Hepatocyte (in vitro differentiated cells): ENCODE data around the gene RNU6-9. TPM values are rescaled to one million over a fixed set of nuclear protein-coding genes. Genes with fewer than 3 reads are reported as not detected.
"Not testable (repeated sequence)": the region's sequence is repeated elsewhere in the genome, so short reads cannot be mapped to it uniquely, and the experiment has no call there.

Experiments
- DNase-seq: peaks from one replicate; pipeline ENCODE4 v3.0.0-alpha.2; 2016; ENCODE audit warnings: low spot score
- H2AFZ ChIP-seq: fragments of 200-600 bp; sonication (generic); 2 replicates; pipeline ENCODE4 v1.6.0; 2016; ENCODE audit warnings: antibody characterized with exemption, mild to moderate bottlenecking
- H3K27ac ChIP-seq: fragments of 200-600 bp; sonication (generic); 2 replicates; pipeline ENCODE4 v1.5.1; 2016; ENCODE audit warnings: mild to moderate bottlenecking
- H3K27me3 ChIP-seq: fragments of 200-600 bp; sonication (generic); 2 replicates; pipeline ENCODE4 v1.6.1; 2016
- H3K36me3 ChIP-seq: fragments of 200-600 bp; sonication (generic); replicated peaks from 2 replicates; pipeline ENCODE4 v1.5.1; 2016; ENCODE audit warnings: low read depth; ENCODE audit not compliant: insufficient read depth
- H3K4me1 ChIP-seq: fragments of 200-600 bp; sonication (generic); 2 replicates; pipeline ENCODE4 v1.5.1; 2016; ENCODE audit warnings: mild to moderate bottlenecking, moderate library complexity; ENCODE audit not compliant: insufficient read depth
- H3K4me2 ChIP-seq: fragments of 200-600 bp; sonication (generic); 2 replicates; pipeline ENCODE4 v1.6.0; 2016
- H3K4me3 ChIP-seq: fragments of 200-600 bp; sonication (generic); 2 replicates; pipeline ENCODE4 v1.5.1; 2016; ENCODE audit warnings: mild to moderate bottlenecking
- H3K79me2 ChIP-seq: fragments of 200-600 bp; sonication (generic); 2 replicates; pipeline ENCODE4 v1.6.0; 2017; ENCODE audit warnings: mild to moderate bottlenecking
- H3K9me2 ChIP-seq: fragments of 200-600 bp; sonication (generic); replicated peaks from 2 replicates; pipeline ENCODE4 v1.6.0; 2017; ENCODE audit warnings: mild to moderate bottlenecking; ENCODE audit not compliant: insufficient read depth
- H3K9me3 ChIP-seq: fragments of 200-600 bp; sonication (generic); 2 replicates; pipeline ENCODE4 v1.5.1; 2016; ENCODE audit warnings: low read depth, mild to moderate bottlenecking
- H4K20me1 ChIP-seq: fragments of 200-600 bp; sonication (generic); 2 replicates; pipeline ENCODE4 v1.6.0; 2016; ENCODE audit warnings: mild to moderate bottlenecking; ENCODE audit not compliant: insufficient read depth, poor library complexity, severe bottlenecking
- EZH2 ChIP-seq: fragments of 200-600 bp; sonication (generic); IDR thresholded peaks from 2 replicates; pipeline ENCODE4 v1.6.1; 2016; ENCODE audit warnings: antibody characterized with exemption, mild to moderate bottlenecking, borderline replicate concordance
- EZH2phosphoT487 ChIP-seq: fragments of 200-600 bp; sonication (generic); IDR thresholded peaks from one replicate; pipeline ENCODE4 v1.6.1; 2018; ENCODE audit warnings: antibody characterized with exemption, mild to moderate bottlenecking, low read depth, moderate library complexity; ENCODE audit not compliant: unreplicated experiment, severe bottlenecking
- WGBS: methylation state at CpG from one replicate; pipeline ENCODE4 v1.1.6; 2016; ENCODE audit warnings: low lambda C conversion rate; ENCODE audit errors: missing lambda C conversion rate; 5-methylcytosine and 5-hydroxymethylcytosine counted together
- polyA plus RNA-seq: library from polyadenylated mRNA; unstranded; fragments of >200 nt; fragmentation: Nextera tagmentation; extraction: Ambion mirVana; gene quantifications from 2 replicates; pipeline ENCODE4 v1.2.1, GENCODE V29; 2016
- total RNA-seq: library from RNA; depleted of rRNA; stranded (reverse); fragments of >200 nt; gene quantifications from 2 replicates; pipeline ENCODE4 v1.2.3, GENCODE V29; 2014
- TF ChIP-seq, protein P1 (sequence below): fragments of 200-600 bp; sonication (generic); IDR thresholded peaks from 2 replicates; pipeline ENCODE4 v1.5.1; 2016; ENCODE audit warnings: antibody characterized with exemption, mild to moderate bottlenecking; ENCODE audit not compliant: poor library complexity

The RNU6-9 gene
- total and polyA plus RNA-seq, 2 experiments from 2014 or later, result not detected

DNA sequence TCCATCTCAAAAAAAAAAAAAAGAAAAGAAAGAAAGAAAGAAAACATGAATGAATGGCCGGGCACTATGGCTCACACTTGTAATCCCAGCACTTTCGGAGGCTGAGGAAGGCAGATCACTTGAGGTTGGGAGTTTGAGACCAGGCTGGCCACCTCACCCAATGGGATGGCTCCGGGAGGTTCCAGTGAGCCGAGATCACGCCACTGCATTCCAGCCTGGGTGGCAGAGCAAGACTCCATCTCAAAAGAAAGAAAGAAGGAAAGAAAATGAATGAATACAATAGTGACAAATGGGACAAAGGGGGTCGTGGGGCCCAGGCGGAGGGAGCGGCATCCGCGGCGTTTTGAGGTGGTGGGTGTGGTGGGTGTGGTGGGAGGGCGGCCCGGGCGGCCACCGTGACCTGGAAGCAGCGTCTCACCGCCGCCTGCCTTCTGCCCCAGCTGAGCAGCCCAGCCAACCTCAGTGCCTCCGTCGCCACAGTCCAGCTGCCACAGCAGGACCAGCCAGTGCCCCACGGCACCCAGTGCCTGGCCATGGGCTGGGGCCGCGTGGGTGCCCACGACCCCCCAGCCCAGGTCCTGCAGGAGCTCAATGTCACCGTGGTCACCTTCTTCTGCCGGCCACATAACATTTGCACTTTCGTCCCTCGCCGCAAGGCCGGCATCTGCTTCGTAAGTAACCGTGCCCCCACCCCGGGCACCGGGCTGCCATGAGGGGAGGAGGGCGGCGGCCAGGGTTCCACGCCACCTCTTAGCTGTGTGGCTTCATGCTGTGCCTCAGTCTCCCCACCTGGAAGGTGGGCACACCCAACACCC is 47.4 kb upstream of the RNU6-9 start:
- Histone ChIP-seq H3K9me3 (no peaks in the 10 kb centered on the region), H3K9me2 (no peaks in the 10 kb centered on the region), H3K4me1 (peaks cover 10% of the 10 kb centered on the region), H3K36me3 (no peaks in the 10 kb centered on the region), H3K4me2 (no peak overlapping the region), H3K27ac (no peak overlapping the region), H3K4me3 (no peak overlapping the region), H3K27me3 (peaks cover 27% of the 10 kb centered on the region), H3K79me2 (no peaks in the 10 kb centered on the region), H4K20me1 (no peaks in the 10 kb centered on the region), H2AFZ (no peak overlapping the region)
- WGBS, result 90% methylated on average over 18 of the region's 37 CpGs
- TF ChIP-seq, protein P1, sequence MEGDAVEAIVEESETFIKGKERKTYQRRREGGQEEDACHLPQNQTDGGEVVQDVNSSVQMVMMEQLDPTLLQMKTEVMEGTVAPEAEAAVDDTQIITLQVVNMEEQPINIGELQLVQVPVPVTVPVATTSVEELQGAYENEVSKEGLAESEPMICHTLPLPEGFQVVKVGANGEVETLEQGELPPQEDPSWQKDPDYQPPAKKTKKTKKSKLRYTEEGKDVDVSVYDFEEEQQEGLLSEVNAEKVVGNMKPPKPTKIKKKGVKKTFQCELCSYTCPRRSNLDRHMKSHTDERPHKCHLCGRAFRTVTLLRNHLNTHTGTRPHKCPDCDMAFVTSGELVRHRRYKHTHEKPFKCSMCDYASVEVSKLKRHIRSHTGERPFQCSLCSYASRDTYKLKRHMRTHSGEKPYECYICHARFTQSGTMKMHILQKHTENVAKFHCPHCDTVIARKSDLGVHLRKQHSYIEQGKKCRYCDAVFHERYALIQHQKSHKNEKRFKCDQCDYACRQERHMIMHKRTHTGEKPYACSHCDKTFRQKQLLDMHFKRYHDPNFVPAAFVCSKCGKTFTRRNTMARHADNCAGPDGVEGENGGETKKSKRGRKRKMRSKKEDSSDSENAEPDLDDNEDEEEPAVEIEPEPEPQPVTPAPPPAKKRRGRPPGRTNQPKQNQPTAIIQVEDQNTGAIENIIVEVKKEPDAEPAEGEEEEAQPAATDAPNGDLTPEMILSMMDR, result no peak
- TF ChIP-seq EZH2 (no peak), EZH2phosphoT487 (no peak)
- DNase-seq, result no peak

DNA sequence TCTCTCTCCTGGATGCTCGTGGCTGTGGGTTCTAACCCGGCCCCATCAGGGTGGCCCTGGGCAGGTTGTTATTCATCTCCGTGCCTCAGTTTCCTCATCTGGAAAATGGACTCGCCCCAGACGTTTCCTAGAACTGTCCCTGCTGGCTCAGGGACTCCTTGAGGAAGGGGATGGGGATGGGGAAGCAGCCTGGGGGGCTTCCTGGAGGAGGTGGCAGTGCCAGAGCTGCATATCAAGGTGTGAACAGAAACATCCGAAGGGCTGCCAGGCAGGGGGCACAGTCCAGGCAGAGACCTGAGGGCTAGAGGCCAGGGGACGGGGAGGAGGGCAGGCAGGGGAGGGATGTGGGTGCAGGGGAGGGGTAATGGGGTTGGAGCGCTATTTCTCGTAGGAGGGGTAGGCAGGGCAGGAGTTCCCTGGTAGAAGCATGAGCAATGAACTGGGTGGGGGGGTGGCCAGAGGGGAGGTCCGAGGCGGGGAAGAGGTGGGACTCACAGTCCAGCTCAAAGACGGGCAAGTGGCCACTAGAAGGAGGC is 44.8 kb upstream of the RNU6-9 start:
- WGBS, result 73% methylated on average over 12 of the region's 12 CpGs
- H3K4me1 ChIP-seq, result peaks cover 5% of the 10 kb centered on the region
- no peak overlapping the region for H3K27ac ChIP-seq
- H3K27me3 ChIP-seq, result peaks cover 18% of the 10 kb centered on the region
- H3K9me2 ChIP-seq, result no peaks in the 10 kb centered on the region
- no peaks in the 10 kb centered on the region for H3K36me3 ChIP-seq
- DNase-seq, result no peak
- no peaks in the 10 kb centered on the region for H3K9me3 ChIP-seq
- no peak overlapping the region for H3K4me2 ChIP-seq
- no peaks in the 10 kb centered on the region for H4K20me1 ChIP-seq
- H3K79me2 ChIP-seq, result no peaks in the 10 kb centered on the region
- H3K4me3 ChIP-seq, result no peak overlapping the region
- H2AFZ ChIP-seq, result no peak overlapping the region
- TF ChIP-seq, protein P1, result no peak
- TF ChIP-seq EZH2 (no peak), EZH2phosphoT487 (no peak)

DNA sequence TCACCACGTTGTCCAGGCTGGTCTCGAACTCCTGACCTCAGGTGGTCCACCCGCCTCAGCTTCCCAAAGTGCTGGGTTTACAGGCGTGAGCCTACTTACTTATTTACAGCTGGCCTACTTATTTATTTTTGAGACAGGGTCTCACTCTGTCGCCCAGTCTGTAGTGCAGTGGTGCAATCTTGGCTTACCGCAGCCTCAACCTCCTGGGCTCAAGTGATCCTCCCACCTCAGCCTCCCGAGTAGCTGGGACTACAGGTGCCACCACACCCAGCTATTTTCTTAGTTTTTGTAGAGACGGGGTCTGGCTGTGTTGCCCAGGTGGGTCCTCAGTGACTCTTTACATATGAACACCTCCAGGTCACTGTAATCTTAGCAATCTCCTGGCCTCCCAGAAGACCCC is 44.1 kb upstream of the RNU6-9 start:
- H4K20me1 ChIP-seq, H3K9me3 ChIP-seq, H3K27ac ChIP-seq, H3K4me1 ChIP-seq, H3K36me3 ChIP-seq, H3K79me2 ChIP-seq, H3K4me2 ChIP-seq, H3K4me3 ChIP-seq, DNase-seq, H2AFZ ChIP-seq, H3K9me2 ChIP-seq: not testable (repeated sequence)
- peaks cover 13% of the 10 kb centered on the region for H3K27me3 ChIP-seq
- 90% methylated on average over 8 of the region's 8 CpGs for WGBS

DNA sequence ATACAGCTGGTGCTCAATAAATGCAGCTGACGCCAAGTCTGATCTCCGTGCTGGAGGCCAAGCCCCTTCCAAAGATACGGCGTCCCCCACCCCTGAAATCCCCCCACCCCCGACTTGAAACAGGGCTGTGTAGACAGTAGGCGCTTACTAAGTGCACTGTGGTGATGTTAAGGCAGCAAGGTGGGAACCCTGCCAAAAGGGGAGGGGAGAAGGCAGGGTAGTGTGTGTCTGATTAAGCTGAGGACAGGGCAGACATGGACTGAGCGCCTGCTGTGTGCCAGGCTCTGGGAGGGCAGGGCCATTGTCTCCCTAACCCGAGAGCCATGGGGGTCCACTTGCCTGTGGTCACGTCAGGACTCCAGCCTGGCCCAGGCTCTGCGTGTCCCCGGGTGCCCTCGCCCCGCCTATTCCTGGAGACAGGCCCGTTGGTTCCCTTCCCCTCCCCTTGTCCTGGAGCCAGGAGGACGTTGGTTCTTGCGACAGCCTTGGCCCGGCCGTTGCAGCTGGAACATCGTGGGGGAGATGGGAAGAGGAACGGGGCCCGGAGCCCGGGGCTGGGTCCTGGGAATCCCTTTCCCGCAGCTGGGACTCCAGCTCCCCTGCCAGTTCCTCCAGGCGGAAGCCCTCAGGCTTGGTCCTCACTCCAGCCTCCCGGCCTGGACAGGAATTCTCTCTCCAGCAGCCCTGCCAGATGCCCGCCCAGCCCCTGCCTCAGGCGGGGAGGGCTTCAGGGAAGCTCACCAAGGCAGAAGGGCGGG is 42.9 kb upstream of the RNU6-9 start:
- DNase-seq, result peak; percentile 78
- no peak overlapping the region for H3K4me2 ChIP-seq
- H2AFZ ChIP-seq, result no peak overlapping the region
- no peaks in the 10 kb centered on the region for H3K9me3 ChIP-seq
- H3K27me3 ChIP-seq, result peaks cover 6% of the 10 kb centered on the region
- H3K4me1 ChIP-seq, result no peaks in the 10 kb centered on the region
- no peak overlapping the region for H3K4me3 ChIP-seq
- peak overlapping the region; percentile 65 for H3K27ac ChIP-seq
- TF ChIP-seq EZH2phosphoT487 (no peak), EZH2 (no peak)
- TF ChIP-seq, protein P1, result no peak
- H3K36me3 ChIP-seq, result no peaks in the 10 kb centered on the region
- H3K79me2 ChIP-seq, result no peaks in the 10 kb centered on the region
- no peaks in the 10 kb centered on the region for H4K20me1 ChIP-seq
- no peaks in the 10 kb centered on the region for H3K9me2 ChIP-seq
- WGBS, result 45% methylated on average over 24 of the region's 28 CpGs
